Upper lobe of left lung (tissue), 4 donors: ENCODE data around the gene SYMPK.

Source experiments
- EP300 ChIP-seq, 4 donors: sonication (generic); formaldehyde crosslinking; IDR thresholded peaks; one replicate each; pipeline ENCODE4 v1.5.1; 2017; ENCODE audit warnings: antibody characterized with exemption in 4 of 4, control low read depth in 2 of 4
- POLR2A ChIP-seq, 4 donors: fragments of 450-650 bp; IDR thresholded peaks; one replicate each; pipeline ENCODE4 v1.5.1; 2016 to 2017; ENCODE audit warnings: antibody characterized with exemption in 4 of 4, mild to moderate bottlenecking in 2 of 4
- POLR2AphosphoS5 ChIP-seq, 2 donors: sonication (generic); formaldehyde crosslinking; IDR thresholded peaks; one replicate each; pipeline ENCODE4 v1.5.1; 2017; ENCODE audit warnings: antibody characterized with exemption in 2 of 2
- TF ChIP-seq, protein P1 (sequence below), 6 experiments: fragments of 450-650 bp in 4 of 6; fragments of 200-600 bp in 2 of 6; sonication (generic) in 2 of 6; IDR thresholded peaks; one replicate each; pipeline ENCODE4 v1.5.1; 2016 to 2019; ENCODE audit warnings: antibody characterized with exemption in 6 of 6

GRCh38 chr19:45823182-45823581 lies 39.8 kb downstream of the SYMPK start:
- TF ChIP-seq EP300 (IDR thresholded peaks at IDR 0.05) (no peak), POLR2A (IDR thresholded peaks at IDR 0.05) (no peak), POLR2AphosphoS5 (IDR thresholded peaks at IDR 0.05) (no peak)
- TF ChIP-seq, protein P1, sequence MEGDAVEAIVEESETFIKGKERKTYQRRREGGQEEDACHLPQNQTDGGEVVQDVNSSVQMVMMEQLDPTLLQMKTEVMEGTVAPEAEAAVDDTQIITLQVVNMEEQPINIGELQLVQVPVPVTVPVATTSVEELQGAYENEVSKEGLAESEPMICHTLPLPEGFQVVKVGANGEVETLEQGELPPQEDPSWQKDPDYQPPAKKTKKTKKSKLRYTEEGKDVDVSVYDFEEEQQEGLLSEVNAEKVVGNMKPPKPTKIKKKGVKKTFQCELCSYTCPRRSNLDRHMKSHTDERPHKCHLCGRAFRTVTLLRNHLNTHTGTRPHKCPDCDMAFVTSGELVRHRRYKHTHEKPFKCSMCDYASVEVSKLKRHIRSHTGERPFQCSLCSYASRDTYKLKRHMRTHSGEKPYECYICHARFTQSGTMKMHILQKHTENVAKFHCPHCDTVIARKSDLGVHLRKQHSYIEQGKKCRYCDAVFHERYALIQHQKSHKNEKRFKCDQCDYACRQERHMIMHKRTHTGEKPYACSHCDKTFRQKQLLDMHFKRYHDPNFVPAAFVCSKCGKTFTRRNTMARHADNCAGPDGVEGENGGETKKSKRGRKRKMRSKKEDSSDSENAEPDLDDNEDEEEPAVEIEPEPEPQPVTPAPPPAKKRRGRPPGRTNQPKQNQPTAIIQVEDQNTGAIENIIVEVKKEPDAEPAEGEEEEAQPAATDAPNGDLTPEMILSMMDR (IDR thresholded peaks at IDR 0.05), result no peak
